Mammary epithelial cell (primary cell): ENCODE measurements around the gene SMYD3.

ENCODE experiments used
- EZH2 ChIP-seq: IDR thresholded peaks from 2 replicates; pipeline ENCODE4 v1.6.1; 2012; ENCODE audit warnings: low read length, inconsistent platforms, borderline replicate concordance
- TF ChIP-seq, protein P1 (sequence below), 2 donors: IDR thresholded peaks in 1 of 2; conservative IDR thresholded peaks in 1 of 2; 2 replicates each; pipeline ENCODE4 v1.5.1; 2011 to 2012; ENCODE audit warnings: inconsistent platforms in 2 of 2, low read length in 2 of 2, mild to moderate bottlenecking in 2 of 2, control low read depth in 1 of 2, low read depth in 1 of 2; ENCODE audit not compliant: insufficient read depth in 1 of 2; ENCODE audit errors: extremely low read depth in 1 of 2

DNA sequence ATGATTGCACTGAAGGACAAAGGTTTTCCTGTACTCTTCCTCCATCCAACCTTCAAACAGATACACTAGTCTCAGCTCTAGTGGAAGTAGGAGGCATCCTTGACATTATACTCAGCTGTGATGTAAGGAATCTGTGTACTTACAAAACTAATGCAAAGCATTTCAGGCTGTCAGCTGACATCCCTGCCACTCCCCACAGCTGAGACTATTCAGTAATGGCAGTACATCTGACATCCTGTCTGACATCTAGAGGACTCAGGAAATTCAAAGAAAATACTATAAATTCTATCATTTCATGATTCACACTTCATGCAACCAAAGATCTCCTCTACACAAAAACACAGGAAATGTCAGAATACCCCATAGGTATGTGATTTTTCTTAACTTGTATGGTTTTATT, 325.8 kb downstream of the SMYD3 start:
- TF ChIP-seq, protein P1, sequence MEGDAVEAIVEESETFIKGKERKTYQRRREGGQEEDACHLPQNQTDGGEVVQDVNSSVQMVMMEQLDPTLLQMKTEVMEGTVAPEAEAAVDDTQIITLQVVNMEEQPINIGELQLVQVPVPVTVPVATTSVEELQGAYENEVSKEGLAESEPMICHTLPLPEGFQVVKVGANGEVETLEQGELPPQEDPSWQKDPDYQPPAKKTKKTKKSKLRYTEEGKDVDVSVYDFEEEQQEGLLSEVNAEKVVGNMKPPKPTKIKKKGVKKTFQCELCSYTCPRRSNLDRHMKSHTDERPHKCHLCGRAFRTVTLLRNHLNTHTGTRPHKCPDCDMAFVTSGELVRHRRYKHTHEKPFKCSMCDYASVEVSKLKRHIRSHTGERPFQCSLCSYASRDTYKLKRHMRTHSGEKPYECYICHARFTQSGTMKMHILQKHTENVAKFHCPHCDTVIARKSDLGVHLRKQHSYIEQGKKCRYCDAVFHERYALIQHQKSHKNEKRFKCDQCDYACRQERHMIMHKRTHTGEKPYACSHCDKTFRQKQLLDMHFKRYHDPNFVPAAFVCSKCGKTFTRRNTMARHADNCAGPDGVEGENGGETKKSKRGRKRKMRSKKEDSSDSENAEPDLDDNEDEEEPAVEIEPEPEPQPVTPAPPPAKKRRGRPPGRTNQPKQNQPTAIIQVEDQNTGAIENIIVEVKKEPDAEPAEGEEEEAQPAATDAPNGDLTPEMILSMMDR (conservative IDR thresholded peaks at IDR 0.05 in 1 of 2, IDR thresholded peaks at IDR 0.05 in 1 of 2; ENCODE audit: extremely low read depth in 1 of 2, insufficient read depth in 1 of 2, low read depth in 1 of 2, low read length in 2 of 2) = no peak
- no peak for TF ChIP-seq EZH2
